GM18526 (cell line): Measurements from ENCODE around the gene PCDH15.

Source experiments
- POLR2A ChIP-seq: IDR thresholded peaks from 3 replicates; pipeline ENCODE4 v1.6.1; 2011; ENCODE audit not compliant: insufficient read length; ENCODE audit errors: extremely low read depth

PCDH15 gene

GRCh38 chr10:54525816-54526215 lies 275.2 kb downstream of the PCDH15 start:
- TF ChIP-seq POLR2A: no peak

GRCh38 chr10:54503863-54504262 lies 297.2 kb downstream of the PCDH15 start:
- TF ChIP-seq POLR2A: no peak

- TF ChIP-seq POLR2A: no peak
These were observed 299.1 kb downstream of the PCDH15 start for GRCh38 chr10:54501929-54502328.

GRCh38 chr10:54496852-54497251 lies 304.2 kb downstream of the PCDH15 start:
- TF ChIP-seq POLR2A: no peak

GRCh38 chr10:54487743-54488142 lies 313.3 kb downstream of the PCDH15 start:
- no peak for TF ChIP-seq POLR2A

GRCh38 chr10:54485971-54486370 lies 315.1 kb downstream of the PCDH15 start:
- no peak for TF ChIP-seq POLR2A

GRCh38 chr10:54484186-54484585 lies 316.8 kb downstream of the PCDH15 start:
- no peak for TF ChIP-seq POLR2A

GRCh38 chr10:54478601-54479000 lies 322.4 kb downstream of the PCDH15 start:
- TF ChIP-seq POLR2A: no peak

GRCh38 chr10:54477738-54478137 lies 323.3 kb downstream of the PCDH15 start:
- no peak for TF ChIP-seq POLR2A

- TF ChIP-seq POLR2A: no peak
These were observed 330.8 kb downstream of the PCDH15 start for GRCh38 chr10:54470324-54470631.

GRCh38 chr10:54469587-54470323 lies 331.3 kb downstream of the PCDH15 start:
- TF ChIP-seq POLR2A: no peak

GRCh38 chr10:54454271-54454670 lies 346.8 kb downstream of the PCDH15 start:
- no peak for TF ChIP-seq POLR2A

GRCh38 chr10:54449056-54449455 lies 352.0 kb downstream of the PCDH15 start:
- TF ChIP-seq POLR2A: no peak

GRCh38 chr10:54444170-54444569 lies 356.9 kb downstream of the PCDH15 start:
- TF ChIP-seq POLR2A: no peak

GRCh38 chr10:54441275-54441674 lies 359.8 kb downstream of the PCDH15 start:
- TF ChIP-seq POLR2A: no peak

- no peak for TF ChIP-seq POLR2A
These were observed 366.2 kb downstream of the PCDH15 start for GRCh38 chr10:54434782-54435181.

- no peak for TF ChIP-seq POLR2A
These were observed 385.5 kb downstream of the PCDH15 start for GRCh38 chr10:54415483-54415882.
